GM12865 (cell line): ENCODE measurements around the gene TPBGL.

Experiments used
- DNase-seq: peaks from one replicate; pipeline ENCODE4 v3.0.0; 2010; ENCODE audit warnings: low read depth
- H3K4me3 ChIP-seq: 2 replicates; pipeline ENCODE4 v1.5.1; 2011; ENCODE audit warnings: mild to moderate bottlenecking, low read depth, low read length, control low read depth
- TF ChIP-seq, protein P1 (sequence below): IDR thresholded peaks from 2 replicates; pipeline ENCODE4 v1.5.1; 2011; ENCODE audit warnings: low read length, control low read depth, low read depth, inconsistent platforms; ENCODE audit not compliant: insufficient read depth; ENCODE audit errors: missing control alignments

The TPBGL gene

DNA sequence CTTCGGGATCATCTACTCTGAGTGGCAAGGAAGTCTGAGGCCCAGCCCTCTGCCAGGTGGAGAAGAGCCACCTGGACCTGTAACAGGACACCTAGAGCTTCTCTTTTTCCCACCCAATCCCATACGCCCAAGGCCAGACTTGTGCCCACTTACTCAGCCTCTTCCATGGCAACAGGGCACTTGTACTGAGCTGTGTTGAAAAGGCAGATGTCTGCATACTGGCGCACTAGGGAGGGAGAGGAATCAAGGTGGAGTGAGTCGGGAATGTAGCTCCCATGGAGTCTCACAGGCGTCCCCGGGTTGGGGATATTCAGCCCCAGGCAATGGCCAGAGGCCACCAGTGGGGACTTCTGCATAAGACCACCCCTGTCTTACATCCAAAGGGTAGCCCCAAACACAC lies 36.1 kb downstream of the TPBGL start:
- TF ChIP-seq, protein P1, sequence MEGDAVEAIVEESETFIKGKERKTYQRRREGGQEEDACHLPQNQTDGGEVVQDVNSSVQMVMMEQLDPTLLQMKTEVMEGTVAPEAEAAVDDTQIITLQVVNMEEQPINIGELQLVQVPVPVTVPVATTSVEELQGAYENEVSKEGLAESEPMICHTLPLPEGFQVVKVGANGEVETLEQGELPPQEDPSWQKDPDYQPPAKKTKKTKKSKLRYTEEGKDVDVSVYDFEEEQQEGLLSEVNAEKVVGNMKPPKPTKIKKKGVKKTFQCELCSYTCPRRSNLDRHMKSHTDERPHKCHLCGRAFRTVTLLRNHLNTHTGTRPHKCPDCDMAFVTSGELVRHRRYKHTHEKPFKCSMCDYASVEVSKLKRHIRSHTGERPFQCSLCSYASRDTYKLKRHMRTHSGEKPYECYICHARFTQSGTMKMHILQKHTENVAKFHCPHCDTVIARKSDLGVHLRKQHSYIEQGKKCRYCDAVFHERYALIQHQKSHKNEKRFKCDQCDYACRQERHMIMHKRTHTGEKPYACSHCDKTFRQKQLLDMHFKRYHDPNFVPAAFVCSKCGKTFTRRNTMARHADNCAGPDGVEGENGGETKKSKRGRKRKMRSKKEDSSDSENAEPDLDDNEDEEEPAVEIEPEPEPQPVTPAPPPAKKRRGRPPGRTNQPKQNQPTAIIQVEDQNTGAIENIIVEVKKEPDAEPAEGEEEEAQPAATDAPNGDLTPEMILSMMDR, result no peak
- DNase-seq, result no peak
- no peak overlapping the region for H3K4me3 ChIP-seq

DNA sequence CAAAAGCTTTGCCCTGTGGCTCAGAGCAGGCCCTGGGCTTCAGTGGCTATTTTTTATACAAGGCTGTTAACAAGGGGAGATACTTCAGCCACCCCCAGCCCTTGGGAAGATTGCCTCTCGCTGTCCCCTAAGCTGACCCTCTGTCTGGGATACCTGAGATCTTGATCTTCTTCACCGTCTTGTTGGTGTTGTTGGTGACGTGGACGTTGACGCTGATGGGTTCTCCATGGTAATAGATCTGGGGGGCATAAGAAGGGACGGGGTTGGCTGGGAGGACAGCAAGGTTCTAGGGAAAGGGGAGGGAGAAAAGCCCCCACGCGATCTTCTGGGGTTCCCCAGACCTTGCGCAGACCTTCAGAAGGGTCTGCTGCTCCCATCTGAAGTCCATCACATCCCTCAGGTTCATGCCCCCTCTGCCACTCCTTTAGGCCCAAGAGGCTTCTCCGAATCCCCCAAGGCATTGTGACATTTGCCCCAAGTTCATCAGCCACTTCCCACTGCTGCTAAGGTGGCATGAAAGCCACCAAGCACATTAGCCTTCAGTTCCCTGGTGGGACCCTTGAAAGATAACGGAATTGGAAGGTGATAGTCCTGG lies 36.7 kb downstream of the TPBGL start:
- H3K4me3 ChIP-seq, result no peak overlapping the region
- TF ChIP-seq, protein P1, result no peak
- no peak for DNase-seq

DNA sequence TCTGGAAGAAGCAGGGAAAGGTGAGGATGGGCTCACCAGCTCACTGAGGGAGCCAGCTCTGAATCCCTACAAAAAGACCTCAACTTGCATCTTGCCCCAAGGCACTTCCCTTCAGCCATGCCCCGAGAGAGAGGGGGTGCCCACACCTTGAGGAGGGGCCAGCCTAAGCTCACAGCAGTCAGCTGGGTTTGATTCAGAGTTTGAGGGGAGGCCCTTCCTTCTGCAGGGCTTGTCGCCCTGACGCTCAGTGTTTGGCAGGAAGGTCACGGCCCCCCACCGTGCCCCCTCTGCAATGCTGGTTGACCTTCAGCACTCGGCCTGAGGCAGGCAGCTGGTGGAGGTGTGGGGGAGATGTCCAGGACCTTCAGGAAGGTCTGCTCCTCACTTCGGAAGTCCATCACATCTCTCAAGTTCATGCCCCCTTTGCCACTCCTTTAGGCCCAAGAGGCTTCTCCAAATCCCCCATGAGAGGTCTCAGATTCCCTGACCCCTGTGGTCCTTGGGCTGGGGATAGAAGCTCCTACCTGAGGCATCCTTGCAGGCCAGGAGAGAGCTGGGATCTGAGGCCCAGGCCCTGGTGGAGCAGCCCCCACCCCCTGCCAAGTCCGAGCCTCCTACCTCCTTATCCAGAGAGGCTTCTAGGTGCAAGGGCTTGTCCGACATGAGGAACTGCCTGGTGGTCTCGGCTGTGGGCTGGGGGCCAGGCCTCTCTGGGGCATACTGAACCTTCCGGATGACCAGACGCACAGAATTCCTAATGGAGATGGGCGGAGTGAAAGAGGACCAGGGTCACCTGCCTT lies 37.6 kb downstream of the TPBGL start:
- H3K4me3 ChIP-seq, result no peak overlapping the region
- TF ChIP-seq, protein P1, result no peak
- no peak for DNase-seq

DNA sequence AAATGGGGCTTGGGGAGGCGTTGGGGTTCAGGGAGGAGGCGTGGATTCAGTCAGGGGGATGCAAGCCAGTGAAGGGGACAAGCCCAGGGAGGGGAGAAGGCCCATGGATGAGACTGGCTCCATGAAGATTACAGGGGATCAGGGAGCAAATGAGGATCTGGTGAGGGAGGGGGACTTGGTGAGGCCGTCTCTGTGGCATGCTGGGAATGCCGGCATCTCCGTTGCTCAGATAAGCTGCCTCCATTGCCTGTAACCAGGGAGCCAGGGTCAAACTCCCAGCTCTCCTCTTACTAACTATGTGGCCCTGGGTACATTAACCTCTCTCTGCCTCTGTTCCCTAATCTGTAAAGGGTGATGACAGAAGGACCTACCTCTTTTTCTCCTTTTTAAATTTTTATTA lies 38.7 kb downstream of the TPBGL start:
- no peak overlapping the region for H3K4me3 ChIP-seq
- TF ChIP-seq, protein P1, result no peak
- no peak for DNase-seq

DNA sequence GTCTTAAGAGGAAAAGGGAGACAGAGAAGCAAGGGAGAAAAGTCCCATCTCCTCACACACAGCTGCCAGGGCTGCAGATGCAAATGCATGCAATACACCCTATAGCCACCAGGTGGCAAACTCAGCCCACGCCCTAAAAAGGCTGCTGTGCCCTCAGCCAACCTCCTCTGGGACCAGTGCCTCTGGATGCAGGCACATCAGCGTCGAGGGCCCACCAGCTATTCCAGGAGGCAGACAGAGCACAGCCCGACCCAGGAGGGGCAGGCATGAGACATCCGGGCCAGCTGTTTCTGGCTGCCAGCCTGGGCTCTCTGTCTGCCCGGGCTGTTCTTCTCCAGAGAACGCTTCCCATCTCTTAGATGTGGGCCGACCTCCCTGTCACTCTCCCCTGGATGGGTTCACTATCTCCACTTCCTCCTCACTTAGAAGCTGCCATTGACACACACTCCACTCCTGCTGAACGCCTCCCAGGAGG lies 39.7 kb downstream of the TPBGL start:
- TF ChIP-seq, protein P1, result peak; percentile 95
- DNase-seq, result peak; percentile 70
- no peak overlapping the region for H3K4me3 ChIP-seq

DNA sequence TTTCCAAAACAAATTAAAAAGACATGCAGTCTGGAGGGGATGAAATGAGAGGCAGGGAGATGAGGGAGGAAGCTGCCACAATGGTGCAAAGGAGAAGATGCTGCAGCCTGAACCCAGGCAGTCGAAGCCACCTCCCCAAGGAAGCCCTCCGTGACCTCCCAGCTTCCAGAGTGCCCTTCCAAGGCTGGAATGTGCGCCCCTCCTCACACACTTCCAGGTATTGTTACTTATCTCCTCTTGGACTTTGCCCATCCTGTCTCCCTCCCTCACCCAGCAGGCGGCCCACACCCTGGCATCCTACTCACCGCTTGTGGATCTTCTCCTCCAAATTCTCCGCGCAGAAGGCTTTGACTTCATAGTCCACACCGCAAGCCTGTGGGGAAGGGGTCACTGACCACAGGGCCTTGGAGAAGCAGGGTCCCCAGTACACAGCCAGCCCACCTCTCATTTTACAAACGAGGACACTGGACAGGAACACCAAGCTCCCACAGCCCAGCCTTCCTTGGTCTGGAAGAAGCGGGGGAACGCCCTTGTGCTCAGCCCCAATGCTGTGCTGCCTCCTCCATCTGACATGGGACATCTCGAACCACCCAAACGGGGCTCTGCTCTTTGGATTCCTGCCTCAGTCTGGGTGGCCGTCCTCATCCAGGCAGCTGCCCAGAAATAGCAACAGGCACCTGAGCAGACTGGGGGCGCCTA lies 40.3 kb downstream of the TPBGL start:
- no peak overlapping the region for H3K4me3 ChIP-seq
- TF ChIP-seq, protein P1, result no peak
- DNase-seq, result no peak
